ENCODE measurements around the gene FOXO1.
"Not testable (repeated sequence)": the region's sequence is repeated elsewhere in the genome, so short reads cannot be mapped to it uniquely, and the experiment has no call there.

Gene FOXO1

DNA sequence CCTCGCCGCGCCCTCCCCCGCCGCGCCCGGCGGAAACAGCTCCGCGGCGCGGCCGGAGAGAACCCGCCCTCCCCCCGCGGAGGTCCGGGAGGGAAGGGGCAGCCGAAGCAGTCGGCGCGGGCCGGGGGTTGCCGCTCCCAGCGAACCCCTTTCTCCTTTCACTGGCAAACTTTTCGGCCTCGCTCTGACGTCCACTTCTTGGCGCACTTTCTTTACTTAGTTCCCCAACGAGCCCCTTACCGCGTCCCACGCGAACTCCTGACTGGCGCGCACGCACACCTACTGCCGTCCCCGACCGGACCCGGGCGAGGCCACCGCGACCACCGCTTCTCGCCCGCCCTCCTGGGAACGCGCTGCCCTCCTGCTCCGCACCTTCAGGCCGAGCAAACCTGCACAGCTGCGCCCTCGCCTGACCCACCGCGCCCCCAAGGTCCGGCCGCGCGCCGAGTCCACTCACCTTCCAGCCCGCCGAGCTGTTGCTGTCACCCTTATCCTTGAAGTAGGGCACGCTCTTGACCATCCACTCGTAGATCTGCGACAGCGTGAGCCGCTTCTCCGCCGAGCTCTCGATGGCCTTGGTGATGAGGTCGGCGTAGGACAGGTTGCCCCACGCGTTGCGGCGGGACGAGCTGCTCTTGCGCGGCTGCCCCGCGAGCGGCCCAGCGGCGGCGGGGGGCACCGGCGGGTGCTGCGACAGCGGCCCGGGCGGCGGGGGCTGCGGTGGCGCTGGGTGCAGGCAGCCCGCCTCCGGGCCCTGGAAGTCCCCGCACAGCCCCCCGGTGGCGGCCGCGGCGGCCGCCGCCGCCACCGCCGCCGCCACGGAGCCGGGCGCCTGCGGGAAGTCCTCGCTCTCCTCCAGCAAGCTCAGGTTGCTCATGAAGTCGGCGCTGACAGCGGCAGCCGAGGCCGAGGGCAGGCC lies 1.1 kb downstream of the FOXO1 start:
- H3K36me3 ChIP-seq (ENCODE audit: control insufficient read depth in 1 of 2, insufficient read depth in 2 of 2, low read length in 2 of 2), result no peaks in the 10 kb centered on the region
- H2BK120ac ChIP-seq (ENCODE audit: insufficient read depth, low read length, poor library complexity), result peak overlapping the region; percentile 72
- H3K79me1 ChIP-seq (ENCODE audit: low read length), result peaks cover 27% of the 10 kb centered on the region
- H4K8ac ChIP-seq (ENCODE audit: low read depth, low read length), result peak overlapping the region; percentile 67
- no CpG with 5 or more reads among the region's 117 CpGs for WGBS (ENCODE audit: extremely low coverage, insufficient coverage, insufficient read length)
- peak overlapping the region; percentile 93 for H3K4me2 ChIP-seq (ENCODE audit: low read length)
- H2AK5ac ChIP-seq (ENCODE audit: low read length), result no peak overlapping the region
- no peaks in the 10 kb centered on the region for H3K9me3 ChIP-seq (ENCODE audit: insufficient read depth, low read depth, low read length)
- peak overlapping the region; percentile 88 for H2BK5ac ChIP-seq (ENCODE audit: low read depth, low read length, poor library complexity)
- peak overlapping the region; percentile 91 for H3K9ac ChIP-seq (ENCODE audit: low read length)
- peak overlapping the region; percentile 21 for H2AFZ ChIP-seq (ENCODE audit: insufficient read depth, low read length, poor library complexity)
- peaks cover 34% of the 10 kb centered on the region for H3K79me2 ChIP-seq (ENCODE audit: control insufficient read depth, insufficient read depth, low read length, poor library complexity)
- peak overlapping the region; percentile 94 for H3K4me3 ChIP-seq (ENCODE audit: low read depth, low read length)
- peak overlapping the region; percentile 86 for H3K27ac ChIP-seq (ENCODE audit: low read depth, low read length)
- peak overlapping the region; percentile 2 for H2BK12ac ChIP-seq (ENCODE audit: low read length)
- peak overlapping the region; percentile 82 for H3K18ac ChIP-seq (ENCODE audit: low read length)
- H4K91ac ChIP-seq (ENCODE audit: low read depth, low read length), result peak overlapping the region; percentile 79
- DNase-seq, result peak; percentile 32 to 62
- peak overlapping the region; percentile 91 for H3K14ac ChIP-seq (ENCODE audit: low read length)
- peak overlapping the region; percentile 2 for H3K23ac ChIP-seq (ENCODE audit: low read length)
- H3K27me3 ChIP-seq (ENCODE audit: insufficient read depth, low read length), result no peaks in the 10 kb centered on the region
- H3K4me1 ChIP-seq (ENCODE audit: control insufficient read depth in 1 of 2, insufficient read depth in 2 of 2, low read length in 2 of 2), result peaks cover 6 to 7% of the 10 kb centered on the region in 2 experiments
- no peak overlapping the region for H4K12ac ChIP-seq (ENCODE audit: low read depth, low read length)
- H3K4ac ChIP-seq (ENCODE audit: low read depth, low read length), result peak overlapping the region; percentile 94

DNA sequence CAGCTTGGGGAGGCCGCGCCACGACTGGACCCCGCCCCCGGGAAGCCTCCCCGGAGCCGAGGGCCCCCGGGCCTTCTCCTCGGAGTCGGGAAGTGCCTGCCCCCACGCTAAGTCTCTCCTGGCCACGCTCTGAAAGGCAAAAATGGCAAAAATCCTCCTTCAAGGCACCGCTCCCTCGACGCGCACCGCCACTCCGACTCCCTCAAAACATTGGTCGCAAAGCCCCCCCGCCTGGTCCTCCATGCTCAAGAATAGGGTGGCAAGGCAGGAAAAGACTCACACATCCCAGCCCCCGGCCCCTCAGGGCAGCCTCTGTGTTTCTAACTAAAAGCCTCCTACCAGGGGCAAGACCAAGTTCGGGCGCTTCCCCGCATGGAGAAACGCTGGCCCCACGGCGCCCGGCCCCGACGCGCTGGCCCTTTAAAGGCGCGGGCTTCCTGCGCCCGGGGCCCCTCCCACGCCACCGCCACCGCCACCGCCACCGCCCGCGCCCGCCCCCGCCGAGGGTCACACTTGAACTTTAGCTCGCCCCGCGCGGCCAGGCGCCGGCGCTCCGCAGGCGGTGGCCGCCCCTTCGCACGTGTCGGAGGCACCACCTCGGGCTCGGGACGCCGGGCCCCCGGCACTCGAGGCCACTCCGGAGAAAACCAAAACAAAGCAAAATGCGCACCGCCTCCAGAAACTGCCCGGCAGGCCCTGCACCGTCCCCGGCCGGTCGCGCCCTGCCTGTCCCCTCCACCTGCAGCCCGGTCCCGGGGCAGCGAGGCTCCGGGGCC lies 1.9 kb downstream of the FOXO1 start:
- Histone ChIP-seq H2BK12ac (ENCODE audit: low read length) (peak overlapping the region; percentile 65), H3K36me3 (ENCODE audit: control insufficient read depth in 1 of 2, insufficient read depth in 2 of 2, low read length in 2 of 2) (no peaks in the 10 kb centered on the region), H3K79me2 (ENCODE audit: control insufficient read depth, insufficient read depth, low read length, poor library complexity) (peaks cover 38% of the 10 kb centered on the region), H2BK120ac (ENCODE audit: insufficient read depth, low read length, poor library complexity) (peak overlapping the region; percentile 40), H3K23ac (ENCODE audit: low read length) (no peak overlapping the region), H2BK5ac (ENCODE audit: low read depth, low read length, poor library complexity) (peak overlapping the region; percentile 77), H3K9me3 (ENCODE audit: insufficient read depth, low read depth, low read length) (no peaks in the 10 kb centered on the region), H3K79me1 (ENCODE audit: low read length) (peaks cover 30% of the 10 kb centered on the region), H3K27ac (ENCODE audit: low read depth, low read length) (peak overlapping the region; percentile 86), H3K18ac (ENCODE audit: low read length) (peak overlapping the region; percentile 80), H3K14ac (ENCODE audit: low read length) (peak overlapping the region; percentile 88), H2AFZ (ENCODE audit: insufficient read depth, low read length, poor library complexity) (peak overlapping the region; percentile 61), H2AK5ac (ENCODE audit: low read length) (peak overlapping the region; percentile 30), H3K27me3 (ENCODE audit: insufficient read depth, low read length) (no peaks in the 10 kb centered on the region), H4K12ac (ENCODE audit: low read depth, low read length) (peak overlapping the region; percentile 14), H4K8ac (ENCODE audit: low read depth, low read length) (peak overlapping the region; percentile 67), H3K4me1 (ENCODE audit: control insufficient read depth in 1 of 2, insufficient read depth in 2 of 2, low read length in 2 of 2) (peaks cover 11 to 12% of the 10 kb centered on the region in 2 experiments), H3K9ac (ENCODE audit: low read length) (peak overlapping the region; percentile 91), H3K4ac (ENCODE audit: low read depth, low read length) (peak overlapping the region; percentile 93), H4K91ac (ENCODE audit: low read depth, low read length) (peak overlapping the region; percentile 79), H3K4me2 (ENCODE audit: low read length) (peak overlapping the region; percentile 93), H3K4me3 (ENCODE audit: low read depth, low read length) (peak overlapping the region; percentile 94)
- DNase-seq, result peak; percentile 61 to 73
- no CpG with 5 or more reads among the region's 77 CpGs for WGBS (ENCODE audit: extremely low coverage, insufficient coverage, insufficient read length)

DNA sequence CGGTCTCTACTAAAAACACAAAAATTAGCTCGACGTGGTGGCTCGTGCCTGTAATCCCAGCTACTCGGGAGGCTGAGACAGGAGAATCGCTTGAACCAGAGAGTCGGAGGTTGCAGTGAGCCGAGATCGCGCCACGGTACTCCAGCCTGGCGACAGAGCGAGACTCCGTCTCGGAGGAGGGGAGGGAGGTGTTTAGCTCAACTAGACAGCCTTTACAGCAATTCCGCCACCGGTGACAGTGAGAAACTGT lies 2.4 kb downstream of the FOXO1 start:
- peak overlapping the region; percentile 79 for H3K9ac ChIP-seq (ENCODE audit: low read length)
- not testable (repeated sequence) for H3K9me3 ChIP-seq (ENCODE audit: insufficient read depth, low read depth, low read length); DNase-seq; H2AK5ac ChIP-seq (ENCODE audit: low read length); H3K23ac ChIP-seq (ENCODE audit: low read length); H3K36me3 ChIP-seq (ENCODE audit: control insufficient read depth in 1 of 2, insufficient read depth in 2 of 2, low read length in 2 of 2); H3K27me3 ChIP-seq (ENCODE audit: insufficient read depth, low read length)
- peak overlapping the region; percentile 14 for H4K12ac ChIP-seq (ENCODE audit: low read depth, low read length)
- H3K27ac ChIP-seq (ENCODE audit: low read depth, low read length), result peak overlapping the region; percentile 86
- peaks cover 11 to 12% of the 10 kb centered on the region in 2 experiments for H3K4me1 ChIP-seq (ENCODE audit: control insufficient read depth in 1 of 2, insufficient read depth in 2 of 2, low read length in 2 of 2)
- H2AFZ ChIP-seq (ENCODE audit: insufficient read depth, low read length, poor library complexity), result peak overlapping the region; percentile 61
- H4K91ac ChIP-seq (ENCODE audit: low read depth, low read length), result peak overlapping the region; percentile 79
- H4K8ac ChIP-seq (ENCODE audit: low read depth, low read length), result peak overlapping the region; percentile 67
- peaks cover 39% of the 10 kb centered on the region for H3K79me2 ChIP-seq (ENCODE audit: control insufficient read depth, insufficient read depth, low read length, poor library complexity)
- H2BK5ac ChIP-seq (ENCODE audit: low read depth, low read length, poor library complexity), result peak overlapping the region; percentile 77
- H2BK120ac ChIP-seq (ENCODE audit: insufficient read depth, low read length, poor library complexity), result peak overlapping the region; percentile 40
- H2BK12ac ChIP-seq (ENCODE audit: low read length), result peak overlapping the region; percentile 65
- peak overlapping the region; percentile 4 for H3K14ac ChIP-seq (ENCODE audit: low read length)
- WGBS (ENCODE audit: extremely low coverage, insufficient coverage, insufficient read length), result no CpG with 5 or more reads among the region's 17 CpGs
- peak overlapping the region; percentile 94 for H3K4me3 ChIP-seq (ENCODE audit: low read depth, low read length)
- H3K79me1 ChIP-seq (ENCODE audit: low read length), result peaks cover 30% of the 10 kb centered on the region
- H3K4ac ChIP-seq (ENCODE audit: low read depth, low read length), result peak overlapping the region; percentile 93
- H3K18ac ChIP-seq (ENCODE audit: low read length), result peak overlapping the region; percentile 80
- peak overlapping the region; percentile 93 for H3K4me2 ChIP-seq (ENCODE audit: low read length)

DNA sequence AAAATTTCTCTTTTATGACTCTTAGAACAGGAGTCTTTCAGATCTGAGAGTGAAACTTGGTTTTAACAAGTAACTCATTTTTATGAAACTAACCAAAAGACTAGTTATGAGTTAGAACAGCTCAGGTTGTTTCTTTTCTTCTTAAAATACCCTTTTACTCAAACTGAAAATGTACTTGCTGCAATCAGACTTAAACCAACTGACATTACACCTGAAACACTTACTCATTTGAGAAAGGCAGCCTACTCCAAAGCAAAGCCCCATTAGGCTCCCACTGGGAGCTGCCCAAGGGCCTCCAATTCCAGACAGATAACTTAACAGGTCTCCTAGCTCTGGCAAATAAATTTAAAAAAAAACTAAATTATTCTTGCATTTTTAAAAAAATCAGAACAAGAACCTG lies 3.6 kb downstream of the FOXO1 start:
- Histone ChIP-seq H3K9ac (ENCODE audit: low read length) (no peak overlapping the region), H3K4ac (ENCODE audit: low read depth, low read length) (no peak overlapping the region), H2AFZ (ENCODE audit: insufficient read depth, low read length, poor library complexity) (no peak overlapping the region), H3K27ac (ENCODE audit: low read depth, low read length) (no peak overlapping the region), H3K4me2 (ENCODE audit: low read length) (peak overlapping the region; percentile 41), H3K79me2 (ENCODE audit: control insufficient read depth, insufficient read depth, low read length, poor library complexity) (peaks cover 46% of the 10 kb centered on the region), H3K36me3 (ENCODE audit: control insufficient read depth in 1 of 2, insufficient read depth in 2 of 2, low read length in 2 of 2) (no peaks in the 10 kb centered on the region), H2BK12ac (ENCODE audit: low read length) (no peak overlapping the region), H4K91ac (ENCODE audit: low read depth, low read length) (no peak overlapping the region), H3K27me3 (ENCODE audit: insufficient read depth, low read length) (no peaks in the 10 kb centered on the region), H3K4me1 (ENCODE audit: control insufficient read depth in 1 of 2, insufficient read depth in 2 of 2, low read length in 2 of 2) (peaks cover 11 to 12% of the 10 kb centered on the region in 2 experiments), H3K9me3 (ENCODE audit: insufficient read depth, low read depth, low read length) (no peaks in the 10 kb centered on the region), H4K8ac (ENCODE audit: low read depth, low read length) (no peak overlapping the region), H3K23ac (ENCODE audit: low read length) (no peak overlapping the region), H4K12ac (ENCODE audit: low read depth, low read length) (no peak overlapping the region), H2BK5ac (ENCODE audit: low read depth, low read length, poor library complexity) (no peak overlapping the region), H2AK5ac (ENCODE audit: low read length) (no peak overlapping the region), H2BK120ac (ENCODE audit: insufficient read depth, low read length, poor library complexity) (no peak overlapping the region), H3K14ac (ENCODE audit: low read length) (no peak overlapping the region), H3K4me3 (ENCODE audit: low read depth, low read length) (no peak overlapping the region), H3K18ac (ENCODE audit: low read length) (no peak overlapping the region), H3K79me1 (ENCODE audit: low read length) (peaks cover 32% of the 10 kb centered on the region)
- DNase-seq, result no peak
